Activated naive CD4-positive, alpha-beta T cell treated with anti-CD3 and anti-CD28 coated beads for 36 hours (primary cell): ENCODE data around the gene ZBTB17. TPM values are rescaled to one million over a fixed set of nuclear protein-coding genes. Genes with fewer than 3 reads are reported as not detected.

Experiments
- CTCF ChIA-PET: fragments of 350-600 bp; sonication (Branson Sonifier 250); formaldehyde crosslinking; loops from one replicate; lab custom pipeline; 2021; ENCODE audit warnings: antibody characterized with exemption; lab: Charles Lee
- DNase-seq: peaks from one replicate; pipeline ENCODE4 v3.0.0-alpha.2; 2020
- H3K27ac Mint-ChIP-seq: one replicate; pipeline ENCODE4 v1.8.0; 2021; ENCODE audit warnings: mild to moderate bottlenecking, mixed read lengths
- H3K27me3 Mint-ChIP-seq: one replicate; pipeline ENCODE4 v1.8.0; 2021; ENCODE audit warnings: low read depth, mixed read lengths
- H3K36me3 Mint-ChIP-seq: one replicate; pipeline ENCODE4 v1.8.0; 2021; ENCODE audit warnings: low read depth, mixed read lengths
- H3K4me1 Mint-ChIP-seq: one replicate; pipeline ENCODE4 v1.8.0; 2021; ENCODE audit warnings: low read depth, mixed read lengths
- H3K4me3 Mint-ChIP-seq: one replicate; pipeline ENCODE4 v1.8.0; 2021; ENCODE audit warnings: mild to moderate bottlenecking, moderate library complexity, mixed read lengths
- H3K9me3 Mint-ChIP-seq: one replicate; pipeline ENCODE4 v1.8.0; 2021; ENCODE audit warnings: mixed read lengths
- intact Hi-C: fragments of 100-400 bp; cut with micrococcal nuclease; formaldehyde crosslinking; loops from one replicate; pipeline ENCODE4 v1.15.1; 2023
- total RNA-seq, 2 experiments: library from RNA; stranded (reverse); gene quantifications; one replicate each; pipeline ENCODE4 v1.2.3, GENCODE V29; 2021

ZBTB17 gene
- total RNA-seq, 2 experiments from 2014 or later = 34.8 to 37.5 TPM

- no peaks in the 10 kb centered on the region for H3K9me3 Mint-ChIP-seq
- CTCF ChIA-PET = interaction anchor here (0.6 to 1.1 kb wide), 2 partner anchors 23 to 362 kb away, joined by 4 to 6 read pairs; no protein-coding TSS in a partner anchor
- peaks cover 28% of the 10 kb centered on the region for H3K36me3 Mint-ChIP-seq
- peak overlapping the region; percentile 84 for H3K27ac Mint-ChIP-seq
- no peaks in the 10 kb centered on the region for H3K27me3 Mint-ChIP-seq
- DNase-seq = no peak
- peak overlapping the region; percentile 85 for H3K4me3 Mint-ChIP-seq
- intact Hi-C loops = no loop called here
- peaks cover 57% of the 10 kb centered on the region for H3K4me1 Mint-ChIP-seq
Measured at GRCh38 chr1:15974855-15975254, 1.0 kb downstream of the ZBTB17 start.

- Mint-ChIP-seq H3K27me3 (no peaks in the 10 kb centered on the region), H3K27ac (peak overlapping the region; percentile 4), H3K4me3 (no peak overlapping the region), H3K4me1 (peaks cover 58% of the 10 kb centered on the region), H3K9me3 (no peaks in the 10 kb centered on the region), H3K36me3 (peaks cover 37% of the 10 kb centered on the region)
- intact Hi-C loops = no loop called here
- DNase-seq = no peak
- CTCF ChIA-PET = no interaction called here
Measured at GRCh38 chr1:15973772-15974171, 2.1 kb downstream of the ZBTB17 start.

GRCh38 chr1:15972409-15972808 is 3.5 kb downstream of the ZBTB17 start:
- H3K9me3 Mint-ChIP-seq = peaks cover 3% of the 10 kb centered on the region
- DNase-seq = no peak
- H3K4me1 Mint-ChIP-seq = peaks cover 69% of the 10 kb centered on the region
- H3K4me3 Mint-ChIP-seq = no peak overlapping the region
- H3K36me3 Mint-ChIP-seq = peaks cover 46% of the 10 kb centered on the region
- intact Hi-C loops = no loop called here
- no peak overlapping the region for H3K27ac Mint-ChIP-seq
- no peaks in the 10 kb centered on the region for H3K27me3 Mint-ChIP-seq
- CTCF ChIA-PET = no interaction called here

- peaks cover 50% of the 10 kb centered on the region for H3K36me3 Mint-ChIP-seq
- intact Hi-C loops = no loop called here
- no peak overlapping the region for H3K27ac Mint-ChIP-seq
- peaks cover 3% of the 10 kb centered on the region for H3K9me3 Mint-ChIP-seq
- H3K4me3 Mint-ChIP-seq = no peak overlapping the region
- DNase-seq = no peak
- CTCF ChIA-PET = interaction anchor here (0.6 kb wide), 1 partner anchor 60 kb away, joined by 3 read pairs; no protein-coding TSS in a partner anchor
- no peaks in the 10 kb centered on the region for H3K27me3 Mint-ChIP-seq
- H3K4me1 Mint-ChIP-seq = peaks cover 73% of the 10 kb centered on the region
Measured at GRCh38 chr1:15970911-15971310, 5.0 kb downstream of the ZBTB17 start.

GRCh38 chr1:15969321-15969880 is 6.5 kb downstream of the ZBTB17 start:
- intact Hi-C loops = loop anchor here (5.0 to 10.0 kb wide), 3 partner anchors 555 to 935 kb away; no protein-coding TSS in a partner anchor
- CTCF ChIA-PET = interaction anchor here (0.7 to 1.5 kb wide), 2 partner anchors 10 to 151 kb away, joined by 3 read pairs; no protein-coding TSS in a partner anchor
- Mint-ChIP-seq H3K9me3 (peaks cover 3% of the 10 kb centered on the region), H3K27me3 (no peaks in the 10 kb centered on the region), H3K36me3 (peaks cover 50% of the 10 kb centered on the region), H3K4me1 (peaks cover 79% of the 10 kb centered on the region), H3K27ac (no peak overlapping the region), H3K4me3 (no peak overlapping the region)
- no peak for DNase-seq

- CTCF ChIA-PET = no interaction called here
- intact Hi-C loops = loop anchor here (5.0 to 10.0 kb wide), 3 partner anchors 553 to 937 kb away; no protein-coding TSS in a partner anchor
- H3K9me3 Mint-ChIP-seq = peaks cover 3% of the 10 kb centered on the region
- H3K27me3 Mint-ChIP-seq = no peaks in the 10 kb centered on the region
- H3K36me3 Mint-ChIP-seq = peaks cover 44% of the 10 kb centered on the region
- DNase-seq = no peak
- no peak overlapping the region for H3K27ac Mint-ChIP-seq
- H3K4me3 Mint-ChIP-seq = no peak overlapping the region
- peaks cover 79% of the 10 kb centered on the region for H3K4me1 Mint-ChIP-seq
Measured at GRCh38 chr1:15968172-15968571, 7.7 kb downstream of the ZBTB17 start.

- peaks cover 33% of the 10 kb centered on the region for H3K36me3 Mint-ChIP-seq
- no peak overlapping the region for H3K4me3 Mint-ChIP-seq
- H3K27me3 Mint-ChIP-seq = no peaks in the 10 kb centered on the region
- intact Hi-C loops = loop anchor here (1.0 to 10.0 kb wide), 11 partner anchors 9 to 938 kb away; partner anchors contain the start of genes CASP9, DDI2, SZRD1 and ZBTB17
- DNase-seq = no peak
- peak overlapping the region; percentile 73 for H3K27ac Mint-ChIP-seq
- H3K9me3 Mint-ChIP-seq = peaks cover 3% of the 10 kb centered on the region
- CTCF ChIA-PET = no interaction called here
- peaks cover 77% of the 10 kb centered on the region for H3K4me1 Mint-ChIP-seq
Measured at GRCh38 chr1:15966956-15967344, 9.0 kb downstream of the ZBTB17 start.

GRCh38 chr1:15966081-15966955 is 9.6 kb downstream of the ZBTB17 start:
- peaks cover 3% of the 10 kb centered on the region for H3K9me3 Mint-ChIP-seq
- H3K4me3 Mint-ChIP-seq = peak overlapping the region; percentile 68
- peak; percentile 94 for DNase-seq
- H3K36me3 Mint-ChIP-seq = peaks cover 34% of the 10 kb centered on the region
- H3K27me3 Mint-ChIP-seq = no peaks in the 10 kb centered on the region
- H3K27ac Mint-ChIP-seq = peak overlapping the region; percentile 97
- H3K4me1 Mint-ChIP-seq = peaks cover 80% of the 10 kb centered on the region
- CTCF ChIA-PET = interaction anchor here (0.7 to 1.0 kb wide), 2 partner anchors 14 to 526 kb away, joined by 3 to 6 read pairs; no protein-coding TSS in a partner anchor
- intact Hi-C loops = loop anchor here (1.0 to 10.0 kb wide), 11 partner anchors 10 to 938 kb away; partner anchors contain the start of genes CASP9, DDI2, SZRD1 and ZBTB17

- H3K9me3 Mint-ChIP-seq = peaks cover 3% of the 10 kb centered on the region
- H3K4me1 Mint-ChIP-seq = peaks cover 82% of the 10 kb centered on the region
- peak overlapping the region; percentile 68 for H3K4me3 Mint-ChIP-seq
- peak overlapping the region; percentile 97 for H3K27ac Mint-ChIP-seq
- peak; percentile 47 for DNase-seq
- intact Hi-C loops = loop anchor here (1.0 to 10.0 kb wide), 5 partner anchors 46 to 940 kb away; no protein-coding TSS in a partner anchor
- peaks cover 28% of the 10 kb centered on the region for H3K36me3 Mint-ChIP-seq
- H3K27me3 Mint-ChIP-seq = no peaks in the 10 kb centered on the region
- CTCF ChIA-PET = interaction anchor here (1.0 to 1.3 kb wide), 2 partner anchors 13 to 15 kb away, joined by 4 to 6 read pairs; no protein-coding TSS in a partner anchor
Measured at GRCh38 chr1:15965228-15965767, 10.6 kb downstream of the ZBTB17 start.

- Mint-ChIP-seq H3K27ac (peak overlapping the region; percentile 97), H3K36me3 (peaks cover 17% of the 10 kb centered on the region), H3K4me1 (peaks cover 88% of the 10 kb centered on the region), H3K4me3 (peak overlapping the region; percentile 51), H3K9me3 (peaks cover 3% of the 10 kb centered on the region), H3K27me3 (no peaks in the 10 kb centered on the region)
- no peak for DNase-seq
- intact Hi-C loops = loop anchor here (1.0 to 10.0 kb wide), 4 partner anchors 117 to 941 kb away; partner anchors contain the start of gene SPEN
- CTCF ChIA-PET = interaction anchor here (0.6 to 1.3 kb wide), 4 partner anchors 12 to 152 kb away, joined by 4 read pairs; partner anchors contain the start of gene ZBTB17
Measured at GRCh38 chr1:15963968-15964648, 11.8 kb downstream of the ZBTB17 start.

GRCh38 chr1:15963363-15963967 is 12.4 kb downstream of the ZBTB17 start:
- H3K36me3 Mint-ChIP-seq = peaks cover 11% of the 10 kb centered on the region
- DNase-seq = no peak
- peaks cover 3% of the 10 kb centered on the region for H3K9me3 Mint-ChIP-seq
- peaks cover 94% of the 10 kb centered on the region for H3K4me1 Mint-ChIP-seq
- H3K27ac Mint-ChIP-seq = peak overlapping the region; percentile 97
- intact Hi-C loops = loop anchor here (10.0 kb wide), 2 partner anchors 549 to 941 kb away; no protein-coding TSS in a partner anchor
- CTCF ChIA-PET = interaction anchor here (0.7 to 1.2 kb wide), 2 partner anchors 13 to 61 kb away, joined by 4 read pairs; partner anchors contain the start of gene ZBTB17
- peak overlapping the region; percentile 36 for H3K4me3 Mint-ChIP-seq
- no peaks in the 10 kb centered on the region for H3K27me3 Mint-ChIP-seq
